UCSD-AML1 (cell line): ENCODE data around the gene SOX9.
"Not testable (repeated sequence)": the region's sequence is repeated elsewhere in the genome, so short reads cannot be mapped to it uniquely, and the experiment has no call there.

ENCODE experiments used
- DNase-seq: peaks from one replicate; lab custom pipeline; 2025; ENCODE audit not compliant: unreplicated experiment; lab: John Stamatoyannopoulos, UW

SOX9 gene

DNA sequence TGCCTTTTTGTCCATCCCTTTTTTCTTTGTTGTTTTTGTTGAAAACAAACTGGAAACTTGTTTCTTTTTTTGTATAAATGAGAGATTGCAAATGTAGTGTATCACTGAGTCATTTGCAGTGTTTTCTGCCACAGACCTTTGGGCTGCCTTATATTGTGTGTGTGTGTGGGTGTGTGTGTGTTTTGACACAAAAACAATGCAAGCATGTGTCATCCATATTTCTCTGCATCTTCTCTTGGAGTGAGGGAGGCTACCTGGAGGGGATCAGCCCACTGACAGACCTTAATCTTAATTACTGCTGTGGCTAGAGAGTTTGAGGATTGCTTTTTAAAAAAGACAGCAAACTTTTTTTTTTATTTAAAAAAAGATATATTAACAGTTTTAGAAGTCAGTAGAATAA lies 4.9 kb downstream of the SOX9 start:
- DNase-seq = no peak

DNA sequence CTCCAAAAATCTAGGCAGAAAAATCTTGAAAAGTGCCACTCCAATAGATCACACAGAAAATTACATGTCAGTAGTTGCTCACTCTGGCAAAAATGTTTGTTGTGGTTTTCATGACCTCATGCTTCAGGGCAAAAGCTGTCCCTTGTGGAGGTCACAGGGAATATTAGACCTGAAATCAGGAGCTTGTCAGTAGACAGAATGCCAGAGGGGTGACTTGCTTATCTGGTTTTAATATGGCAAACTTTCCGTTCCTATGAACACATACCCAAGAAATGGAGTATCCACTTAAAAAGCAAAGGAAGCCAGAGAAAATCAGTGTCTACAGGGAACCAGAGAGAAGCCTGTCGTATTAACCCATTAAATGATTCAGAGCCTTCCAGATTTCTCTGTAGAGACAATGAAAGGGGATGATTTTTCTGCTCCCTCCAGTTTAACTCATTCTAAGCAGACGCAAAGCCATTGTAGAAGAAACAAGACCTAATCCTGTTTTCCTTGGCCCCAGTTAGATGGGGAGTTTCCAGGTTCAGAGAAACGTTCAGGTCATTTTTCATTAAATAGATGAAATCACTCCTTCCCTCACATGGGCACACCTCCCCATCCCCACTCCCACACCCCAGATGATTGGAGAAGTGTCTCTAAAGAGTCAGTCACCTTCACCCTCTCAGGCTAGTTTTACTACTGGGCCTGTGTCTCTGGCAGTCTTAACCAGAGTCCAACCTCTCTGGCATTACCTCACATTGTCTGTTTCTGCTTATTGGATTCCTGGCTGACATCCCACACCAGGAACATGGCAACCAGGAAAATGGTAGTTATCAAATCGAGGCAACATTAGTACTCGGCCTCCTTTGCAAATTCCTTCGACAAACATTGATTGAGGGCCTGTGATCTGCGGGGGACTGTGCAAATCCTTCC lies 6.0 kb downstream of the SOX9 start:
- DNase-seq = no peak

DNA sequence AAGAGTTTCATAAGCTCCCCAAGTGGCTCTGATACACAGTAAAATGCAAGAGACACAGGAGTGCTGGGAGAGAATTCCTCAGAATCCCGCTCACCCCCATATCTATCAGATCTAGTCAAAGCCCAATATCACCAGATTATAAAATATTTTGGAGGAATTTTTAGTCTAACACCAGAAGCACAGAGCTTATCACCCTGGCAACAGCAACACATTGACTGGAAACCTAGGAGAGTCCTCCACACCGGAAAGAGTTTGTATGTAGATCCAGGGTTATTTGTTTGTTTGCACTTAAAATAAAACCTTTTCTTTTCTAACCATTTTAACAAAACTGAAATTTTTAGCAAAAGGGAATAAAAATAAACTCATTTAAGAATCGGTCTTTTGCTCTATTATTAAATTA lies 7.2 kb downstream of the SOX9 start:
- no peak for DNase-seq

DNA sequence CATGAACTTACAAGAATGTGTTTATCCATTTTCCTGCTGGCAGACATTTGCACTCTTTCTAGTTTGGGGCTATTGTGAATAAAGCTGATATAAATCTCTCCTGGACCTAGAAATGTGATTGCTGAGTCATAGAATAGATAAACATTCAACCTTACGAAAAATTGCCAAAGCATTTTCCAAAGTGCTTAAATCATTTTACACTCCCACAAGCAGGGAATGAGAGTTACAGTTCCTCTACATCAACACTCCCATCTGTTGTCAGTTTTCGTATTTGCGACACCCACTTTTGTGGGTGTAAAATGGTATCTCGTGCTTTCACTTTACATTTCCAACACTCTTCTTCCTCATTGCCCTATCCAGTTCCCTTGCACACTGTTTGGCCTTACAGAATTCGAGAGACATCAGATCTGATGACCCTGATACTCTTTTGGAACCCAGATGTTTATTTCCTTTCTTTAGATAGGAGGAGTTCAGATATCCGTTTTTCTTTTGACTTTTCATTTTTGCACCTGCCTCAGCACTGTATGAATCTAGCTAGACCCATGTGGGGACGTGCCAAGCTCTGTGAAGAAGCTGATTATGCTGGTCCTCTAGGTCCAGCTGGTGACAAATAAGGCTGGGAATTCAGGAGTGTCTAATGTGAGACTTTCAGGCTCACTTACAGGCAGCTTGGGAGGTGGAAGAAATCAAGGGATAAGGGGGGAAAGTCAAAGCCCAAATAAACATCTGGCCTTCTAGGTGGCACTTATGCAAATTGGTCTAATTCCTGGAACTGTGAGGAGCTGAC lies 14.0 kb downstream of the SOX9 start:
- DNase-seq = no peak

DNA sequence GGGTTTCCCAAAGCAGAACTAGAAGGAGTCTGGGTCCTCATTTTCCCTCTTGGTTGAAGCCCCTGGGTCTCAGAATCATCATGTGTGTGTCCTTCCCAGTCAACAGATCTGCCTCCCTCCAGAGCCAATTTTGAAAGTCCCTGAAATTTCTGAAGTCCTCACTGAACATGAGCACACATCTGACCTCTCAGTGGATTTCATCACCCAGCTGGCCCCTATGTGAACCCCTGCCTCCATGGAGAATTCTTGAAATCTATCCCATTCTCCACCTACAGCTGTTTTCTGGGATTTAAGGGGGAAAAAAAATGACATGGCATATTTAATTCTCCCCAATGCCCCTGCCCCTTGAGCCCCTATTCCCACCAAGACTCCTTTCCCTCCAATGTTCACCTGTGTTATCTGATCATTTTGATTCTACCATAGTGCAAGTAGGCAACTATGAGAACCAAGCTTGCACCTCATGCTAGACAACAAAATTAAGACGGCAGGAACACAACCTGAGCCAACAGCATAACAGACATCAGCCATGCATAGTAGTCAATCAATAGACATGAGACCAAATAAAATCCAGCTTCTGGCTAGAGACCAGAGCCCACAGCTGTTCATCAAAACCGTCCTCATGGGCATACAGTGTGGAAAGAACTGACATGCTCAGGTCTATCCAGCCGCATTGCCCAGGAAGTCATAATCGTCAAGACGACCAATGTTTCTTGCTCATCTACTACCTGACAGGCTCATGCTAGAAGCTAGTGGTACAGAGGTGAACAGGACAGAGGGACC lies 14.9 kb downstream of the SOX9 start:
- DNase-seq = no peak

DNA sequence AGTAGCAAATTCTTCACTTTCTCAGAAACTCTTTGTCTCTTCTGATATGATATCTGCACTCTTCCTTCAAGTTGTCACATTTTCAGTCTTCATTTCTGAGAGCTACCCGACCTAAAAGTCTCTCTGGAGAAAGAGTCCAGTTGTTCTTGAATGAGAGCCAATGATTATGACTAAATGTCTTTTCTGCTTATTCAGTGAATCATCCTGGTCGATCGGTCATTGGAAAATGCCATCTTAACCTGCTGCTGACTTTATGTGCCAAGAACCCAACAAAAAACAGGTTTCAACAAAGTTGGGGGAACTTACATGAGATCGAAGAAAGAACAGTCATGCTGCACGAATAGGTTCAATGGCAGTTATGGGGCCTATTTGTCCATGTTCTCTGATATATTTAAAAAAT lies 15.9 kb downstream of the SOX9 start:
- no peak for DNase-seq

DNA sequence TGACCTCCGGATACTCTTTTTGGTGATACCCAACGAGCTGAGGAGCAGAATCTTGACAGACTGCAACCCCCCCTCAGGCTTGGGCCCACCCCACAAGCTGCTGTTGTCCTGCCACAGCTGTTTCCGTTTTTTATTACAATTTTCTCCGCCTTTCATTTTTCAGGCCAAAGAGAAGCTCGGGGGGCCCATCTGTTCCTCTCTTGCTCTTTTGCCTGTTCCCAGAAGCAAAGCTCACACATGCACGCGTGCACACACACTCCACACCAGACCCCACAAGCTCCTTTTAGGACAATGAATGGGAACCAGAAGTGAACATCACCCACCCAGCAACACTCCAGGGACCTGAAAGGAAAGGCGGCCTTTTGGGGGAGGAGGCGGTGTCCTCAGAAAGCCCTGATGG lies 16.3 kb downstream of the SOX9 start:
- DNase-seq = no peak

DNA sequence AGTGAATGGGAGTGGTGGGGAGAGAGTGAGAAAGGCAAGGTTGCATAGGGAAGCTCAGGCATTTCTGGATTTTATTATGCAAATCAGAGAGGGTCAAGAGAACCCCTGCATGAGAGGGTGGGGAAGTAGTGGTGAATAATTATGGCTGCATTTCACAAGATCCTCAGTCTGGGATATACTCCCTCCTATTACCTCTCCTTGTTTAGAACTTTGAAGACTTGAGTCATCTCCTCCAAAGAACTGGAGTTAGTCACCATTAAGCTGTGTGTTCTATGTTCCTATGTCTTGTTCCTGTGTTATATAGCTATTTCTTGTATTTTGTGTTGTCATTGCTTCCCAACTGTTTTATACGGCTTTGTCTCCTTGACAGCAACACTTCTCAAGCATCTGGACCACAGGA lies 18.4 kb downstream of the SOX9 start:
- no peak for DNase-seq

DNA sequence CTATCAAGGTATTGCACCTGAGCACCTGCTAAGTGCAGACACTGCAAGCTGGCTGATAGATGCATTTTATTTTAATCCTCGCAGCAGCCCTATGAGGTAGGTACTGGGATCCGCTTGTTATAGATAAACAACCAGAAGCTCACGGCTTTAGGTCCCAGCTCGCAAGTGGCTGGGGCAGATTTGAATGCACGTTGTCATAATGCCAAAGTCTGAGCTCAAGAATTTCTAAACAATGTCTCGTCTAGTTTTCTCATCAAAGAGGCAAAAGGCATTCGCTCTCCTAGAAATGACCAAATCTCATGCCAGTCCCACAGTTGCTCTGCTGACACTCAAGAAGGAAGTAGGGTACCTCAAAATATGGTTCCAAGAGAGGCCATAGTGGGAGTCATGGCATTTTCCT lies 20.5 kb downstream of the SOX9 start:
- no peak for DNase-seq

DNA sequence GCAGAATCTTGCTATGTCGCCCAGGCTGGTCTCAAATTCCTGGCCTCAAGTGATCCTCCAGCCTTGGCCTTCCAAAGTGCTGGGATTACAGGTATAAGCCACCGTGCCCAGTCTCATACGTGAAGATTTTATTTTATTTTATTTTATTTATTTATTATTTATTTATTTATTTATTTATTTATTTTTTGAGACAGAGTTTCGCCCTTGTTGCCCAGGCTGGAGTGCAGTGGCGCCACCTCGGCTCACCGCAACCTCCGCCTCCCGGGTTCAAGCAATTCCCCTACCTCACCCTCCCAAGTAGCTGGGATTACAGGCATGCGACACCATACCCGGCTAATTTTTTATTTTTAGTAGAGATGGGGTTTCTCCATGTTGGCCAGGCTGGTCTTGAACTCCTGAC lies 21.3 kb downstream of the SOX9 start:
- not testable (repeated sequence) for DNase-seq

DNA sequence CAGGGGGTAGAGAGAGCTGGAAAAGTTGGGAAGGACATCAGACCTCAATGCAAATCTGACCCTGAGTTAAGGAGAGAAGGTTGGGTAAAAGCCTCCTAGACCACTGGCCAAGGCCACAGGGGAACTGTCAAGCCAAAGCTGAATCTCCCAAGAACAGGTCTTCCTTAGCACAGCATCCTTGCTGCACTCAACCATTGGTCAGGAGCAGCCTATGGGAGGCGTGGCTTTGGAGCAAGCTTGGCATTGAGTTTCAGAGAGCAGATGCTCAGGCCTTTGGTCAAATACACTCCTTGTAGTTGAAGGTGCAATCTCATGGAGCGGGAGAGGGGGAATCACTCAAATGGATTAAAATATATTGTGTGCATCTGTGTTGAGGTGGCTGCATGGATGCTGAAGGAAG lies 21.8 kb downstream of the SOX9 start:
- DNase-seq = no peak

DNA sequence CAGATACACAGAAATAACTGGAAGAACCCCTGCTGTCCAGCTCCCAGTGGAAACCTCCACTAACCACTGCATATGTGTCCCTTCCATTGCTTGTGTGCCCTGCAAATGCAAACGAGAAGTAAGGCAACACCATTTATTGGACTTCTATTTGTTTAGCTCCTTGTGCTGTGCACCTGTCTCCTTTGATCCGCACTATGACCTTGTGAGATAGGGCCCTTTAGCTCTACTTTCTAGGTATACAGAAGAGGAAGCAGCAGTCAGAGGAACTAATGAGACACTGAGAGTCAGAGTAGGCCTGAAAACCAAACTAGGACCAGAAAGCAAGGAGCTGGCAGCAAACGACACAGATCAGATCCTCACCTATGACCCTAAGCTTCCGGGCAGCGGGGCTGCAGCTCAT lies 22.4 kb downstream of the SOX9 start:
- DNase-seq = no peak

DNA sequence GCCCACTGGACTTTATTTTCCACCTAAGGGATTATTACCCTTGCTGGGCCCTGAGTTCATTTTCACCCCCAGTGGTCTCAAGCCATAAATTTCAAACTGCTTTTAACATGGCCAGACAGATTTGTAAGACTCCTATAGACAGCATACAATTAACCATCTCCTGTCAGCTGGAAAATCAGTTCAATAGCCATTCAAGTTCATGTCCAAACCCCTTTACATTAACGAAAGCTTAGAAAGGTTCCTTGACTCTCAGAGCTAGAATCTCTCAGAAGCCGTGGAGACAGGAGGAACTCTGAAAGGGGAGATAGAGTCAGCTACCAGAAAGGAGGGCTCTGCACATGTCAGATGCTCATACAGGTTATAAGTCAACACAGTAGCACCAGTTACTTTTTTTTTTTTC lies 23.3 kb downstream of the SOX9 start:
- DNase-seq = no peak

DNA sequence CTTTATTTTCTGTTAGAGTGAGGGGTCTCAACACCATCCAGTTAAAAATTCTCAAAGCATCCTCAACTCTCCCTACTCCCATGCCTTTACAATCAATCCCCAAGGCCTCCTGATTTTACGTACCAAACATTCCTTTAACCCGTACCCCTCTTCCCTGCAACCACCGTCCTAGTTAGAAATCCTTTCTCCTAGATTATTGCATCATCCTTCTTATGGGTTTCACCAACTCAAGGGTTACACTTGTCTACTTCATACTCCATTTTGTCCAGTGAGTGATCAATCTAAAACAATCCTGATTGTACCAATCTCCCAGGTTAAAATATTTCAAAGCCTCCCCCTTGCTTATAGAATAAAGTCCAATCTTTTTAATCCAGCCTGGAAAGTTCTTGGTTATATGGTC lies 24.7 kb downstream of the SOX9 start:
- no peak for DNase-seq

DNA sequence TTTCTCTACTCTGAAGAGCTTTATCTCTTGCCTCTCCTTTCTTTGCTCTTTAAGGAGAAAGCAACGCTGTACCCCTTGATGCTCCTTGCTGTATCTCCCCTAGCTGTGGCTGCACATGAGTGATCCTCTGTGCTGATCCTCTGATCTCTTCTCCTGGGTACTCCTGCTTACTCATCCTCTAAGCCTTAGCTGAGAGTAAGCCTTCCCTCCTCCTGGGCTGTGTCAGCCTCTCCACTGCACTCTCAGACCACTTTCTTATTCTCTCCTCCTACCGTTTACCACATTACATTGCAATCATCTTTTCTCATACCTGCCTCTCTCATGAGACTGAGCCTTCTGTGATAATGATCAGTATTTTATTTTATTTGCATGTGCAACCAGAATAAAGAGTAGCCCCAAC lies 25.1 kb downstream of the SOX9 start:
- no peak for DNase-seq

DNA sequence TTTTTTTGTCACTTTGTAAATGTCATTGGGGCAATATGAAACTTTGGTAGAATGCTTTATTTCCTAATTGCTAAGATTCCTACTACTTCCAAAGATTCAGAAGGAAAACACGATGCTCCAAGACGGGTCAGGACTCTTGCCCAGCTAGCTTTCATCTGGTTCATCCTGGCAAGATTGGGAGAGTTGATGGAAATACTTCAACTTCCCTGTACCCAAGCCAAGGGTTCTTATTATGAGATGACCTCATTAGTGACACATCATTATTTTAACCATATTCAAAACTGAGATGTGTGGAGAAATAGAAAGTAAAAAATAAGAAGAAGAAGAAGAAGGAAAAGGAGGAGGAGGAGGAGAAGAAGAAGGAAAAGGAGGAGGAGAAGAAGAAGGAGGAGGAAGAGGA lies 25.6 kb downstream of the SOX9 start:
- no peak for DNase-seq

DNA sequence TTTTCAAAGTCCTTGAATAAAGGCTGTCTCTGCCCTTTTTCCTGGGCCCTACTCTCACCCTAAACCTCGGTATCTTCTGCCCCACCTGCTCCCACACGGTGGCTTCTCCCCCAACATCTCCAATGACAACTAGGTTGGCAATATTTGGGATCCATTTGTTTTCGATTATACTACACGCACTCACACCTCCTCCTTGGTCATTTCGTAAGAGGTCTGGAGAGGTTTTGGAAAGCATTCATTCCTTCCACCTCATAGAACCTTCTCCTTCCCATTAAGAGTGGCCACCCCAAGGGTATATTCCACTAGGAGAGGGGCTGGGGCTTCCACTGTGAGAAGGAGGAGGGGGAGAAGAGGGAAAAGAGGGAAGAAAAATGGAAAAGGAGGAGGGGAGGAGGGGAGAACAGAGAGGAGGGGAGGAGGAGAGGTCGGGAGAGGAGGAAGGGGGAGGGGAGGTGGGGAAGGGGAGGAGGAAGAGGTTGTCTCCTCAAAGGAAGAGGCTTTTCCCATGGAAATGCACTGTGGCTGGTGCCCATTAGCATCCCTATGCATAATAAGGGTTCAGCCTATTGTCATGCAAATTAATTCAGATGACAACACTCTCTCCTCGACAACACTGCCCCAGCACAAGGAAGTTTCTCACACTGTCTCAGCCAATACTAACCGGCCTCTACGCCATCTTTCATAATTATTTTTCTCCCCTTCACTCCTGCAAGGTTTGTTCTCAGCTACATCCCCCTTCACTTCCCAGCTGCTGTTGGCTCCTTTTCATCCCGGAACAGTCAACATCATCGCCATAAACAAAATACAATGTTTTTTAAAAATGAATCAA lies 30.0 kb downstream of the SOX9 start:
- no peak for DNase-seq

DNA sequence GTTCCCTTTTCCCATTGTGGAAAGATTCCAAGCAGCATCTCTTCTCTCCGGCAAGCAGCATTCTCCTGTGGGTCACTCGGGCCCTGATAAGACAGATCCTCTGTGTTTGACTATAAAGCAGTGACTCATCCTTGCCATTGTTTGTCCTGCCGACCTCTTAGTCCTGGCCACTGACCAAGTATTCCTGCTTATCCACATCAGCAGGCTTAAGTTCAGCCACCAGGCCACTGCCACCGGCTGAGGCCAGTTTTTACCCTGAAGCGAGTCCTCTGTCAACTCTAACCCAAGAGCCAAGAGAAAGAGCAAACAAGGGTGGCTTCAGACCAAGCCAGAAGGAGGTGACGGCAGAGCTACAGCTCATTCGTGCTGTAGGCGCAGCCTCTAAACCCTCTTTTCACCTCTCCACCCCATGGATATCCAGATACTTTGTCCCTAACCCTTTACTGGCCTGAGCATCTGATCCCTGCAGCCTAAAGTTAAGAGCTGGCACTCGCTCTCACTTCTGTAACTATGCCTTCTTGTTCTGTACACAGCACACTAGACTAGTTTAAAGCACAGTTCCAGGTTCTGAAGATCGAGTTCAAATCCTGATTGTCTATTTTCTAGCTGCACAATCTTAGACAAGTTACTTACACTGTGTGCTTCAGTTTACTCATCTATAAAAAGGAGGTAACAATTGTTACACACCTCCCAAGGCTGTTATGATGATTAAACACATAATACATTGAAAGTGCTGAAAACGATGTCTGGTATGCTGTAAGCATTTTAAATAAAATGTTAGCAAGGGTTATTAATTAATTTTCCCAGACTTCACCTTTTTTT lies 31.0 kb downstream of the SOX9 start:
- DNase-seq = no peak

DNA sequence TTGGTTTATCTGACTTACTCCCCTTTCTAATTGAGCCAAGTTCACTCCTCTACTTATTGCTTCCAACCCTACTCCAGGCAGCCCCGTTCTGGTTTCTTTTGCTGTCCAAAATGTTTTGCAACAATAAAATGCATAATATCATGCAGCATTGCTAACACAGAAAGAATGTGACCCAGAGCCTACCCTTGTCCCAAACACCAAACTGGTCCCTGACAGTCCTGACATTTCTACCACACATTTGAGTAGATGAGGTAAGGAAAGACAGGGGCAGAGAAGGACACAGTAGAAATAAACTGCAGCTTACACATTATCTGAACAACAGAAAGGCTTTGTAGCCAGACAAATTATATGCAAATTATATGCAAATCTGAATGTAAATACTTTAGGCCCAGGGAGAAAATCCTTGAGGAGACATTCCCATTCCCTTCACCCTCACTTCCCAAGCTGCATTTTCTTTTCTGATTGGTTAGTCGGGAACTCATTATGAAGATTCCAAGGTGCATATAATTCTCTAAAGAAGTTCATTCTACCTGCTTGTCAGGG lies 31.6 kb downstream of the SOX9 start:
- DNase-seq = no peak
